ENCODE results near the gene CH25H. TPM values are rescaled to one million over a fixed set of nuclear protein-coding genes. Genes with fewer than 3 reads are reported as not detected.

CH25H gene
- total RNA-seq, 1 experiment from 2014 or later = 1.0 TPM

- no peak overlapping the region for H3T11ph ChIP-seq (ENCODE audit: low read length)
- no peak overlapping the region for H4K5ac ChIP-seq (ENCODE audit: insufficient read length, low read depth, low read length)
- TF ChIP-seq CTCF (conservative IDR thresholded peaks at IDR 0.05) = no peak
- no peak overlapping the region for H4K91ac ChIP-seq (ENCODE audit: insufficient read length, low read depth, low read length)
- H3K27ac ChIP-seq (ENCODE audit: insufficient read length, low read depth, low read length) = no peak overlapping the region
- H3K79me2 ChIP-seq (ENCODE audit: insufficient read depth, low read length) = no peaks in the 10 kb centered on the region
- peaks cover 38 to 44% of the 10 kb centered on the region in 2 experiments for H3K4me1 Mint-ChIP-seq
- no peak overlapping the region for H3K9ac ChIP-seq (ENCODE audit: extremely low read depth, insufficient read length, low read length)
- H2BK5ac ChIP-seq (ENCODE audit: insufficient read length, low read length) = no peak overlapping the region
- no peak overlapping the region for H3K56ac ChIP-seq (ENCODE audit: insufficient read length, low read depth, low read length)
- H4K8ac ChIP-seq (replicated peaks; ENCODE audit: insufficient read length, low read depth, low read length) = no peak overlapping the region
- H2AK5ac ChIP-seq (ENCODE audit: insufficient read length, low read length) = no peak overlapping the region
- no peak overlapping the region for H2BK15ac ChIP-seq (ENCODE audit: low read depth, low read length)
- no peaks in the 10 kb centered on the region for H3K9me3 ChIP-seq (ENCODE audit: control insufficient read depth, low read depth, low read length)
- H3K9me3 Mint-ChIP-seq = no peaks in the 10 kb centered on the region; a peak in 1 of 5 replicates
- no peak overlapping the region for H2BK20ac ChIP-seq (ENCODE audit: low read depth, low read length, poor library complexity, severe bottlenecking)
- H3K27me3 Mint-ChIP-seq (ENCODE audit: low read depth) = no peaks in the 10 kb centered on the region
- no peak overlapping the region for H3K4me2 ChIP-seq (ENCODE audit: insufficient read depth, insufficient read length, low read length)
- no peaks in the 10 kb centered on the region for H3K23me2 ChIP-seq (ENCODE audit: insufficient read length, low read depth, low read length, poor library complexity, severe bottlenecking)
- H3K23ac ChIP-seq (ENCODE audit: insufficient read length, low read depth, low read length) = no peak overlapping the region
- no peaks in the 10 kb centered on the region for H3K79me1 ChIP-seq (ENCODE audit: insufficient read depth, low read depth, low read length, poor library complexity, severe bottlenecking)
- no peak overlapping the region for H3K27ac Mint-ChIP-seq
- no peak overlapping the region for H2BK120ac ChIP-seq (ENCODE audit: low read depth, low read length, poor library complexity, severe bottlenecking)
- no peaks in the 10 kb centered on the region for H4K20me1 ChIP-seq (ENCODE audit: control insufficient read depth, insufficient read depth, insufficient read length)
- no peak overlapping the region for H2BK12ac ChIP-seq (ENCODE audit: insufficient read length, low read depth, low read length)
- H3K18ac ChIP-seq (ENCODE audit: insufficient read length, low read depth, low read length) = no peak overlapping the region
- no peak overlapping the region for H2AFZ ChIP-seq (ENCODE audit: low read length)
- no peak overlapping the region for H3K14ac ChIP-seq (ENCODE audit: insufficient read depth, low read length)
- H3K36me3 Mint-ChIP-seq (ENCODE audit: insufficient read depth in 1 of 3, low read depth in 3 of 3) = peaks cover 0 to 4% (median 0%) of the 10 kb centered on the region in 3 experiments; a peak in 2 of 7 replicates
- H3K4me1 ChIP-seq (ENCODE audit: insufficient read depth, low read length) = peaks cover 13% of the 10 kb centered on the region
- DNase-seq = no peak
- H3K27me3 ChIP-seq (ENCODE audit: insufficient read depth, low read length) = no peaks in the 10 kb centered on the region
- WGBS (ENCODE audit: extremely low coverage, insufficient read length, low lambda C conversion rate) = no CpG with 5 or more reads among the region's 3 CpGs
- H3K4me3 Mint-ChIP-seq = no peak overlapping the region
- no peak overlapping the region for H3K4ac ChIP-seq (ENCODE audit: low read depth, low read length)
These were observed 33.4 kb upstream of the CH25H start for GRCh38 chr10:89240519-89240918.

Measured in H9 (cell line).